Panc1 (cell line): ENCODE measurements around the gene GUCD1. TPM values are rescaled to one million over a fixed set of nuclear protein-coding genes. Genes with fewer than 3 reads are reported as not detected.

Experiments
- ATAC-seq: fragments of 200-7000 bp; cut with Tn5 transposase; 2 replicates; pipeline ENCODE4 v1.9.1; 2020; ENCODE audit warnings: mild to moderate bottlenecking, moderate library complexity
- BruUV-seq: library from RNA; stranded (reverse); fragments of 400-500 nt; replicated peaks from 2 replicates; lab custom pipeline; 2021; lab: Mats Ljungman, UMichigan
- CTCF ChIA-PET: fragments of 300-600 bp; sonication (Branson Sonifier 250); formaldehyde crosslinking; loops from one replicate; lab custom pipeline; 2022; ENCODE audit warnings: antibody characterized with exemption; lab: Charles Lee
- POLR2A ChIA-PET: fragments of 300-600 bp; sonication (Branson Sonifier 250); formaldehyde crosslinking; loops from one replicate; lab custom pipeline; 2022; ENCODE audit warnings: antibody characterized with exemption; lab: Charles Lee
- DNase-seq: peaks from one replicate; pipeline ENCODE4 v3.0.0-alpha.2; 2010; ENCODE audit warnings: low read depth, low spot score
- H3K27ac ChIP-seq: 2 replicates; pipeline ENCODE4 v1.5.1; 2011; ENCODE audit warnings: mild to moderate bottlenecking, low read length, inconsistent platforms
- H3K27me3 ChIP-seq: fragments of 200-500 bp; sonication (Bioruptor generic); 2 replicates; pipeline ENCODE4 v1.6.0; 2014; ENCODE audit warnings: low read length, inconsistent platforms; ENCODE audit not compliant: control insufficient read depth, insufficient read depth
- H3K36me3 ChIP-seq: fragments of 200-500 bp; sonication (Bioruptor generic); 2 replicates; pipeline ENCODE4 v1.5.1; 2014; ENCODE audit warnings: inconsistent platforms, mild to moderate bottlenecking, low read length, moderate library complexity; ENCODE audit not compliant: control insufficient read depth, insufficient read depth
- H3K4me1 ChIP-seq: 2 replicates; pipeline ENCODE4 v1.5.1; 2011; ENCODE audit warnings: inconsistent platforms, mild to moderate bottlenecking, low read length, moderate library complexity; ENCODE audit not compliant: control insufficient read depth, insufficient read depth
- H3K4me3 ChIP-seq, 2 experiments: 2 replicates each; pipeline ENCODE4 v1.5.1; 2011 to 2012; ENCODE audit warnings: low read depth in 2 of 2, low read length in 2 of 2, mild to moderate bottlenecking in 2 of 2, inconsistent platforms in 1 of 2, moderate library complexity in 1 of 2
- H3K9me3 ChIP-seq: fragments of 200-500 bp; sonication (Bioruptor generic); 2 replicates; pipeline ENCODE4 v1.5.1; 2014; ENCODE audit warnings: low read depth, mild to moderate bottlenecking, inconsistent platforms, low read length, moderate library complexity; ENCODE audit not compliant: control insufficient read depth, insufficient read depth
- CTCF ChIP-seq: fragments of 450-650 bp; IDR thresholded peaks from 2 replicates; pipeline ENCODE4 v1.5.1; 2017; ENCODE audit warnings: mild to moderate bottlenecking
- POLR2AphosphoS5 ChIP-seq: IDR thresholded peaks from 2 replicates; pipeline ENCODE4 v1.6.1; 2012; ENCODE audit warnings: mild to moderate bottlenecking, low read depth, low read length, moderate library complexity
- SIN3A ChIP-seq: IDR thresholded peaks from 2 replicates; pipeline ENCODE4 v1.6.1; 2012; ENCODE audit warnings: low read depth, mild to moderate bottlenecking, low read length, moderate library complexity, borderline replicate concordance; ENCODE audit not compliant: insufficient read depth
- TCF7L2 ChIP-seq: IDR thresholded peaks from 2 replicates; pipeline ENCODE4 v1.6.1; 2011; ENCODE audit warnings: mild to moderate bottlenecking, low read depth, low read length, inconsistent platforms
- in situ Hi-C: cut with HindIII; loops from 2 replicates; pipeline ENCODE4 v1.10.0; 2016; ENCODE audit warnings: low sequenced_read_pairs, low pct_unique_long_range_greater_than_20kb
- intact Hi-C: fragments of 100-400 bp; cut with micrococcal nuclease; formaldehyde crosslinking; loops from one replicate; pipeline ENCODE4 v1.10.0; 2022; ENCODE audit not compliant: unreplicated experiment
- total RNA-seq: library from RNA; stranded (reverse); gene quantifications from one replicate; pipeline ENCODE4 v1.2.1, GENCODE V29; 2021; ENCODE audit not compliant: unreplicated experiment
- TF ChIP-seq, protein P1 (sequence below), 2 experiments: IDR thresholded peaks; 2 replicates each; pipeline ENCODE4 v1.6.1; 2011 to 2012; ENCODE audit warnings: low read depth in 2 of 2, control low read depth in 1 of 2, low read length in 1 of 2, mild to moderate bottlenecking in 1 of 2, moderate library complexity in 1 of 2; ENCODE audit not compliant: insufficient read depth in 1 of 2

GUCD1 gene
- total RNA-seq, 1 experiment from 2014 or later, result 97.7 TPM

DNA sequence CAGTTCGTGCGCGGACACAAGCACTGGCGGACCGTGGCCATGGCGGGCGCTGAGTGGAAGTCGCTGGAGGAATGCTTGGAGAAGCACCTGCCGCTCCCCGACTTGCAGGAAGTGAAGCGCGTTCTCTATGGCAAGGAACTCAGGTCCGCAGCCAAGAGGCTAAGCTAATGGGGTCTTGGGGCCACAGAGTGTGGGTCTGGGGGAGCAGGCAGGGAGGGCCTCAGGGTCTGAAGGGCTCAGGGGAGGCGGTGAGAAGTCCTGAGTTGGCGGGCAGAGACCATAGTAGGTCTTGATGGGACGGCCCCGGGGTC lies 59.6 kb downstream of the GUCD1 start:
- Histone ChIP-seq H3K36me3 (no peaks in the 10 kb centered on the region), H3K4me1 (no peaks in the 10 kb centered on the region), H3K27me3 (no peaks in the 10 kb centered on the region), H3K27ac (no peak overlapping the region), H3K4me3 (no peak overlapping the region), H3K9me3 (no peaks in the 10 kb centered on the region)
- BruUV-seq, result no TSS peak
- CTCF ChIA-PET, result no interaction called here
- intact Hi-C loops (no loop called here), in situ Hi-C loops (no loop called here)
- POLR2A ChIA-PET, result no interaction called here
- ATAC-seq (no peak), DNase-seq (no peak)
- TF ChIP-seq SIN3A (no peak), POLR2AphosphoS5 (no peak), TCF7L2 (no peak), CTCF (no peak)
- TF ChIP-seq, protein P1, sequence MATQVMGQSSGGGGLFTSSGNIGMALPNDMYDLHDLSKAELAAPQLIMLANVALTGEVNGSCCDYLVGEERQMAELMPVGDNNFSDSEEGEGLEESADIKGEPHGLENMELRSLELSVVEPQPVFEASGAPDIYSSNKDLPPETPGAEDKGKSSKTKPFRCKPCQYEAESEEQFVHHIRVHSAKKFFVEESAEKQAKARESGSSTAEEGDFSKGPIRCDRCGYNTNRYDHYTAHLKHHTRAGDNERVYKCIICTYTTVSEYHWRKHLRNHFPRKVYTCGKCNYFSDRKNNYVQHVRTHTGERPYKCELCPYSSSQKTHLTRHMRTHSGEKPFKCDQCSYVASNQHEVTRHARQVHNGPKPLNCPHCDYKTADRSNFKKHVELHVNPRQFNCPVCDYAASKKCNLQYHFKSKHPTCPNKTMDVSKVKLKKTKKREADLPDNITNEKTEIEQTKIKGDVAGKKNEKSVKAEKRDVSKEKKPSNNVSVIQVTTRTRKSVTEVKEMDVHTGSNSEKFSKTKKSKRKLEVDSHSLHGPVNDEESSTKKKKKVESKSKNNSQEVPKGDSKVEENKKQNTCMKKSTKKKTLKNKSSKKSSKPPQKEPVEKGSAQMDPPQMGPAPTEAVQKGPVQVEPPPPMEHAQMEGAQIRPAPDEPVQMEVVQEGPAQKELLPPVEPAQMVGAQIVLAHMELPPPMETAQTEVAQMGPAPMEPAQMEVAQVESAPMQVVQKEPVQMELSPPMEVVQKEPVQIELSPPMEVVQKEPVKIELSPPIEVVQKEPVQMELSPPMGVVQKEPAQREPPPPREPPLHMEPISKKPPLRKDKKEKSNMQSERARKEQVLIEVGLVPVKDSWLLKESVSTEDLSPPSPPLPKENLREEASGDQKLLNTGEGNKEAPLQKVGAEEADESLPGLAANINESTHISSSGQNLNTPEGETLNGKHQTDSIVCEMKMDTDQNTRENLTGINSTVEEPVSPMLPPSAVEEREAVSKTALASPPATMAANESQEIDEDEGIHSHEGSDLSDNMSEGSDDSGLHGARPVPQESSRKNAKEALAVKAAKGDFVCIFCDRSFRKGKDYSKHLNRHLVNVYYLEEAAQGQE (IDR thresholded peaks at IDR 0.05; ENCODE audit: insufficient read depth in 1 of 2, low read depth in 2 of 2, low read length in 1 of 2), result no peak

- ChIA-PET CTCF (no interaction called here), POLR2A (no interaction called here)
- H3K4me3 ChIP-seq, result no peak within 1 kb of the TSS
- no peaks in the 10 kb centered on the region for H3K36me3 ChIP-seq
- in situ Hi-C loops, result no loop called here
- H3K9me3 ChIP-seq, result no peaks in the 10 kb centered on the region
- BruUV-seq, result no TSS peak
- H3K27ac ChIP-seq, result no peak within 1 kb of the TSS
- intact Hi-C loops, result no loop called here
- TF ChIP-seq SIN3A, result no peak
- no peak for TF ChIP-seq TCF7L2
- no peak for TF ChIP-seq POLR2AphosphoS5
- TF ChIP-seq, protein P1 (IDR thresholded peaks at IDR 0.05; ENCODE audit: insufficient read depth in 1 of 2, low read depth in 2 of 2, low read length in 1 of 2), result no peak
- TF ChIP-seq CTCF, result no peak
- no peaks in the 10 kb centered on the region for H3K4me1 ChIP-seq
- ATAC-seq, result no peak
- no peak for DNase-seq
- no peaks in the 10 kb centered on the region for H3K27me3 ChIP-seq
Measured at GRCh38 chr22:24494528-24495364, 60.2 kb downstream of the GUCD1 start, which contains the start of gene UPB1. Gene UPB1 (plus strand): TSS chr22:24495332. CDS start chr22:24495404, 72 bp downstream.
